Aortic smooth muscle cell (primary cell): ENCODE results near the gene OPA1. TPM values are rescaled to one million over a fixed set of nuclear protein-coding genes. Genes with fewer than 3 reads are reported as not detected.

Experiments
- total RNA-seq: library from RNA; depleted of rRNA; stranded (reverse); fragments of >200 nt; gene quantifications from 2 replicates; pipeline ENCODE4 v1.2.3, GENCODE V29; 2014

OPA1 gene, protein sequence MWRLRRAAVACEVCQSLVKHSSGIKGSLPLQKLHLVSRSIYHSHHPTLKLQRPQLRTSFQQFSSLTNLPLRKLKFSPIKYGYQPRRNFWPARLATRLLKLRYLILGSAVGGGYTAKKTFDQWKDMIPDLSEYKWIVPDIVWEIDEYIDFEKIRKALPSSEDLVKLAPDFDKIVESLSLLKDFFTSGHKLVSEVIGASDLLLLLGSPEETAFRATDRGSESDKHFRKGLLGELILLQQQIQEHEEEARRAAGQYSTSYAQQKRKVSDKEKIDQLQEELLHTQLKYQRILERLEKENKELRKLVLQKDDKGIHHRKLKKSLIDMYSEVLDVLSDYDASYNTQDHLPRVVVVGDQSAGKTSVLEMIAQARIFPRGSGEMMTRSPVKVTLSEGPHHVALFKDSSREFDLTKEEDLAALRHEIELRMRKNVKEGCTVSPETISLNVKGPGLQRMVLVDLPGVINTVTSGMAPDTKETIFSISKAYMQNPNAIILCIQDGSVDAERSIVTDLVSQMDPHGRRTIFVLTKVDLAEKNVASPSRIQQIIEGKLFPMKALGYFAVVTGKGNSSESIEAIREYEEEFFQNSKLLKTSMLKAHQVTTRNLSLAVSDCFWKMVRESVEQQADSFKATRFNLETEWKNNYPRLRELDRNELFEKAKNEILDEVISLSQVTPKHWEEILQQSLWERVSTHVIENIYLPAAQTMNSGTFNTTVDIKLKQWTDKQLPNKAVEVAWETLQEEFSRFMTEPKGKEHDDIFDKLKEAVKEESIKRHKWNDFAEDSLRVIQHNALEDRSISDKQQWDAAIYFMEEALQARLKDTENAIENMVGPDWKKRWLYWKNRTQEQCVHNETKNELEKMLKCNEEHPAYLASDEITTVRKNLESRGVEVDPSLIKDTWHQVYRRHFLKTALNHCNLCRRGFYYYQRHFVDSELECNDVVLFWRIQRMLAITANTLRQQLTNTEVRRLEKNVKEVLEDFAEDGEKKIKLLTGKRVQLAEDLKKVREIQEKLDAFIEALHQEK
- total RNA-seq, result 69.9 and 83.1 TPM in 2 replicates

DNA sequence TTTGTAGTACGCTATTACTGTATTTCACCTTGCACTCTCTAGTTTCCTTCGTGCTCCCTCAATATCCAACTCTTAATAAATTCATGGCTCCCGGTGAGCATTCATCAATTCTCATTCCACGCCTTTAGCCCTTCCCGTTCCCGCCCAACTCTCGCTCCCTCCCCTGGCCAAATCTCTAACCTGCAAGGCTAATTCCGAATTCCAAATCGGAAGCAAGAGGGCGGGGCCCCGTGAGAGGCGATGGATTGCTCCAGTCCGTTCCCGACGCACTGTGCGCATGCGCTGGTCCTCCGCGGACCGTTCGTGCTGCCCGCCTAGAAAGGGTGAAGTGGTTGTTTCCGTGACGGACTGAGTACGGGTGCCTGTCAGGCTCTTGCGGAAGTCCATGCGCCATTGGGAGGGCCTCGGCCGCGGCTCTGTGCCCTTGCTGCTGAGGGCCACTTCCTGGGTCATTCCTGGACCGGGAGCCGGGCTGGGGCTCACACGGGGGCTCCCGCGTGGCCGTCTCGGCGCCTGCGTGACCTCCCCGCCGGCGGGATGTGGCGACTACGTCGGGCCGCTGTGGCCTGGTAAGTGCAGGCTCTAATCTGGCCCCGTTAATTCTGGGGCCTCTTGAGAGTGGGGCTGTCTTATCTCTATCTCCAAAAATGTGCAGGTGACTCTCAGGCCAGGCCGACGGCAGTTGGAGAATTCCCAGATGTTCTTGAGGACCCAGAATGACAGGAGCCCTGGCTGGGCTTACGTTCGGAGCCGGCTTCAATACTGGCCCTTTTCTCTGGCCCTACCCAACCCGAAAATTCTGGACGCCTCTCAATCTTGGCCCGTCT, at the start of gene OPA1:
TSS of gene OPA1 (plus strand) at position 368 of the 827 bp plus-strand sequence. CDS start at position 538, 170 bp downstream.

DNA sequence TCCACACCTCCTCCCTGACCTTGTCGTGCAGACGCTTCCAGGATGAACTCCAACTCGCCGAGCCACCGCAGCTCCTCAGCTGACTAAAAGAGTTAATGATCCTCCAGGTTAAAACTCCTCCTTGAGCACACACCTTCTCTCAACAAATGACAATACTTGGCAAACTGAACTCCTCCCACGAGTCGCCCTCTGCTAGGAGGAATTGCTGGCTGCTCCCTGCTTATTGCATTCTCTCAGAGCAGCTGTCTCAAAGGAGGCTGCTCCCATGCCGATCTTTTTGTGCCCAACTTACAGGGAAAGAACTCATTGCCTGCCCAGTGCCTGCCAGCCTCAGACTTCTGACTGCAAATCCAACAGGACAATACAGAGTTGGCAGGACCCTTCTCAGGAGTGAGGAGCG, 38.2 kb upstream of the OPA1 start, which contains the start of gene ATP13A4:
TSS of gene ATP13A4 (minus strand) at position 85 of the 400 bp plus-strand sequence. CDS start 96 bp downstream, outside the sequence.

Other genes starting within 250 kb of the OPA1 start
- gene ATP13A5, start 214.5 kb upstream of the OPA1 start, total RNA-seq, result not detected in 2 replicates
- 0.31 and 0.40 TPM in 2 replicates for gene ATP13A4, start 38.3 kb upstream of the OPA1 start, total RNA-seq